GM19397 (cell line): ENCODE measurements around the gene NTN1.
"Not testable (repeated sequence)": the region's sequence is repeated elsewhere in the genome, so short reads cannot be mapped to it uniquely, and the experiment has no call there.

Source experiments
- ATAC-seq: cut with Tn5 transposase; IDR thresholded peaks from one replicate; pipeline ENCODE4 v1.9.1; 2021; ENCODE audit warnings: mild to moderate bottlenecking, moderate library complexity; ENCODE audit not compliant: unreplicated experiment

NTN1 gene

GRCh38 chr17:9080296-9080914, 59.1 kb downstream of the NTN1 start:
- no peak for ATAC-seq

- ATAC-seq = no peak
These were observed 59.7 kb downstream of the NTN1 start for GRCh38 chr17:9080983-9081382.

- no peak for ATAC-seq
These were observed 65.3 kb downstream of the NTN1 start for GRCh38 chr17:9086577-9086976.

GRCh38 chr17:9087921-9088320, 66.6 kb downstream of the NTN1 start:
- no peak for ATAC-seq

- no peak for ATAC-seq
These were observed 69.4 kb downstream of the NTN1 start for GRCh38 chr17:9090641-9091096.

GRCh38 chr17:9094193-9094592, 72.9 kb downstream of the NTN1 start:
- ATAC-seq = no peak

- ATAC-seq = no peak
These were observed 74.1 kb downstream of the NTN1 start for GRCh38 chr17:9095390-9095789.

- no peak for ATAC-seq
These were observed 77.0 kb downstream of the NTN1 start for GRCh38 chr17:9098242-9098825.

GRCh38 chr17:9101356-9101755, 80.0 kb downstream of the NTN1 start:
- ATAC-seq = no peak

GRCh38 chr17:9103193-9103592, 81.9 kb downstream of the NTN1 start:
- ATAC-seq = not testable (repeated sequence)

GRCh38 chr17:9104370-9105041, 83.2 kb downstream of the NTN1 start:
- no peak for ATAC-seq

- no peak for ATAC-seq
These were observed 84.0 kb downstream of the NTN1 start for GRCh38 chr17:9105068-9105868.

- ATAC-seq = not testable (repeated sequence)
These were observed 85.0 kb downstream of the NTN1 start for GRCh38 chr17:9106278-9106677.

- ATAC-seq = no peak
These were observed 86.2 kb downstream of the NTN1 start for GRCh38 chr17:9107527-9107926.

- no peak for ATAC-seq
These were observed 86.8 kb downstream of the NTN1 start for GRCh38 chr17:9108146-9108545.

GRCh38 chr17:9109933-9110332, 88.6 kb downstream of the NTN1 start:
- ATAC-seq = no peak

- no peak for ATAC-seq
These were observed 89.2 kb downstream of the NTN1 start for GRCh38 chr17:9110501-9110900.

- ATAC-seq = no peak
These were observed 94.2 kb downstream of the NTN1 start for GRCh38 chr17:9115214-9116191.

GRCh38 chr17:9116311-9116835, 95.1 kb downstream of the NTN1 start:
- ATAC-seq = no peak
